ENCODE results near the gene MRPL48.
"Not testable (repeated sequence)": the region's sequence is repeated elsewhere in the genome, so short reads cannot be mapped to it uniquely, and the experiment has no call there.

Gene MRPL48

DNA sequence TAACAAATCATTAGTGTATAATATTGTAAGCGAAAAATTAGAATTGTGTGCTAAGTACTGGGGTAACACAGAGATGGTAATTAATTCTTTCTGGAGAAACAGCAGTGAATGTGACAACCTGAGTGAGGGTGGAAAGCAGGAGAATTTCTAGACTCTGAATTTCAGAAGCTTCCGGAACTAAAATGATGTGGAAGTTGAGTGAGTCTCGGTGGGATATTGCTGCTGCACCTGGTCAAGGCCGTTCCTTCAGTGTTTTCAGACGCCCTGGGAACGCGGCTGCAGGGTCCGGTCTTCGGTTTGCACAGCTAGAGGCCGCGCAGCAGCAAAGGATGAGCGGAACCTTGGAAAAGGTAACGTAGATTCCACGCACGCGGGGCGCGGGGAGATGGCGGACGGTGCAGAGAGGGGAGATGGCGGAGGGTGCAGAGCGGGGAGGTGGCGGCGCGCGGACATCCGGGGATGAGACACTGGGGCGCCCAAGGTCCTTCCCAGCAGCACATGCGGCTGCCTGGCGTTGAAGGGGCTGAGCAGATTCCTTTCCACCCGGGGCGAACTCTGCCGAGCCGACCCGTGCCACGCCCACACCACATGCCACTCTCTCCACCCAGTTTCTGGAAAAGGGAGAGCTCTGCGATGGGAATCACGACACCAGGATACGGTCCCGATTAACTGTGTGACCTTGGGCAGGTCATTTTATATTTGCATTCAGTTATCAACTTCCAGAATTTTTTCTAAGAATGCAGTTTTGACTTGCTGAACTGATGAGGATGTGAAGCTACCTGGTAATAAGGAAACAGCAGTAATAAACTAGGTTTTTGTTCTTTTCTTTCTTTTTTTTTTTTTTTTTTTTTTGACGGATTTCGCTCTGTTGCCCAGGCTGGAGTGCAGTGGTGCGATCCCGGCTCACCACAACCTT, at the start of gene MRPL48:
Gene MRPL48, plus strand, starts transcription at position 232 of the 916 bp plus-strand sequence. Its CDS starts 98 bp downstream, at position 330.
- H3K4me1 Mint-ChIP-seq (ENCODE audit: low read depth), result peaks cover 25% of the 10 kb centered on the region
- no peaks in the 10 kb centered on the region for H3K27me3 Mint-ChIP-seq
- H3K36me3 Mint-ChIP-seq (ENCODE audit: low read depth), result peaks cover 29% of the 10 kb centered on the region
- peak; percentile 93 for DNase-seq
- peak within 1 kb of the TSS; percentile 99 for H3K4me3 Mint-ChIP-seq
- H3K27ac Mint-ChIP-seq, result peak within 1 kb of the TSS; percentile 99
- H3K9me3 Mint-ChIP-seq, result no peaks in the 10 kb centered on the region

DNA sequence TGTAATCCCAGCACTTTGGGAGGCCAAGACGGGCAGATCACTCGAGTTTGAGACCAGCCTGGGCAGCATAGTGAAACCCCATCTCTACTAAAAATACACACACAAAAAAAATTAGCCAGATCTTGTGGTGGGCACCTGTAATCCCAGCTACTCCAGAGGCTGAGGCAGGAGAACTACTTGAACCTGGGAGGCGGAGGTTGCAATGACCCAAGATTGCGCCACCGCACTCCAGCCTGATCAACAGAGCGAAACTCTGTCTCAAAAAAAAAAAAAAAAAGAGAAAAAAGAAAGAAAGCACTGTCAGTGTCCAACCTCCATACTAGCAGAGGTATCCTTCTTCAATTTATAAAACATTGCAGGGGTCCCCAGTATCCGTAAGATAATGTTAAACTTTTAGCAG, 44.6 kb upstream of the MRPL48 start:
- H3K9me3 Mint-ChIP-seq, result no peaks in the 10 kb centered on the region
- no peak for DNase-seq
- no peak overlapping the region for H3K4me3 Mint-ChIP-seq
- no peaks in the 10 kb centered on the region for H3K27me3 Mint-ChIP-seq
- peaks cover 19% of the 10 kb centered on the region for H3K4me1 Mint-ChIP-seq (ENCODE audit: low read depth)
- peaks cover 15% of the 10 kb centered on the region for H3K36me3 Mint-ChIP-seq (ENCODE audit: low read depth)
- no peak overlapping the region for H3K27ac Mint-ChIP-seq

DNA sequence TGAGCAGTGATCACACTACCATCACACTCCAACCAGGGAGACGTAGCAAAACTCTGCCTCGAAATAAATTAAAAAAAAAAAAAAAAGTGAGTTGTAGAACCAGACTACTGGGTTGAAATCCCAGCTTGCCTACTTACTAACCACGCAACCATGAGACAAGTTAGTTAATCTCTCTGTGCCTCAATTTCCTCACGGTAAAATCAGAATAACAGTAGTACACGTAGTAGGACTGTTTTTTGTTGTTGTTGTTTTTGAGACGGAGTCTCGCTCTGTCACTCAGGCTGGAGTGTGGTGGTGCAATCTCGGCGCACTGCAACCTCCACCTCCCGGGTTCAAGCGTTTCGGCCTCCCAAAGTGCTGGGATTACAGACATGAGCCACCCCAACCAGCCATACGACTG, 41.0 kb upstream of the MRPL48 start:
- Mint-ChIP-seq H3K27ac (no peak overlapping the region), H3K4me1 (ENCODE audit: low read depth) (peaks cover 36% of the 10 kb centered on the region), H3K27me3 (no peaks in the 10 kb centered on the region), H3K9me3 (no peaks in the 10 kb centered on the region), H3K4me3 (no peak overlapping the region), H3K36me3 (ENCODE audit: low read depth) (peaks cover 21% of the 10 kb centered on the region)
- DNase-seq, result no peak

DNA sequence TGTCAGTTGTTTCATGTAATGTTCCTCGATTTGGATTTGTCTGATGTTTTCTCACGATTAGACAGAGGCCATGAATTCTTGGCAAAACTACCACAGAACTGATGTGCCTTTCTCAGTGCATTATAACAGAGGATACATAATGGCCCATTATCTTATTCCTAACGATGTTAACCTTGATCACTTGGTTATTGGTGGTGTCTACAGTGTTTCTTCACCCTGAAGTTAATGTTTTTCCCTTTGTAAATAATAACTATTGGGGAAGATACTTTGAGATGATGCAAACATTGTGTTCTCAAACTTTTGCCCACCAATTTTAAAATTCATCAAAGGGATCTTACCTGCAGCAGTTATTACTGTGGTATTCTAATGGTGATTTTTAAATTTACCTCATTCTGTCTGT, 39.9 kb upstream of the MRPL48 start:
- Mint-ChIP-seq H3K9me3 (no peaks in the 10 kb centered on the region), H3K36me3 (ENCODE audit: low read depth) (peaks cover 28% of the 10 kb centered on the region), H3K27ac (no peak overlapping the region), H3K4me3 (no peak overlapping the region), H3K27me3 (no peaks in the 10 kb centered on the region), H3K4me1 (ENCODE audit: low read depth) (peaks cover 47% of the 10 kb centered on the region)
- no peak for DNase-seq

DNA sequence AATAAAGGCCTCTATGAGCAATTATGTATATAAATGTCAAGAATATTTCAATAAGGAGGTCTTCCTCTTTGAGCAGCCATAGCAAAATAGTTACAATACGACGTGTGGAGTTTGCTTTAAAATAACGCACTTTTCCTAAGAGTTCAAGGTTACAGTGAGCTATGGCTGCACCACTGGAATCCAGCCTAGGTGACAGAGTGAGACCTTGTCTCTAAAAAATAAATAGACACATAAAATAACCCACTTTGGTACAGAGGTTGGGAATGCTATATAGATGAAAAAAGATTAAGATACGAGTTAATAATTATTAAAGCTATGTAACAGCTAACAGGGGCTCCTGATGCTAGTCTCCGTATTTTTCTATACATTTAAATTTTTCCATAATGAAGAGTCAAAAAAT, 39.4 kb upstream of the MRPL48 start:
- Mint-ChIP-seq H3K36me3 (ENCODE audit: low read depth) (peaks cover 26% of the 10 kb centered on the region), H3K4me1 (ENCODE audit: low read depth) (peaks cover 47% of the 10 kb centered on the region), H3K27ac (no peak overlapping the region), H3K4me3 (no peak overlapping the region), H3K9me3 (no peaks in the 10 kb centered on the region), H3K27me3 (no peaks in the 10 kb centered on the region)
- DNase-seq, result no peak

DNA sequence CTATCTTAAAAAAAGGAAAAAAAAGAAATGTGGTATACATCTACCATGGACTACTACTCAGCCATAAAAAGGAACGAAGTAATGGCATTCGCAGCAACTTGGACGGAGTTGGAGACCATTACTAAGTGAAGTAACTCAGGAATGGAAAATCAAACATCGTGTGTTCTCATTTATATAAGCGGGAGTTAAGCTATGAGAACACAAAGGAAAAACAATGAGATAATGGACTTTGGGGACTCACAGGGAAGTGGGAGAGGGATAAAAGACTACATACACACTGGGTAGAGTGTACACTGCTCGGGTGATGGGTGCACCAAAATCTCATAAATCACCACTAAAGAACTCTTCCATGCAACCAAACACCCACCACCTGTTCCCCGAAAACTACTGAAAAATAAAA, 38.6 kb upstream of the MRPL48 start:
- no peak for DNase-seq
- Mint-ChIP-seq H3K9me3 (no peaks in the 10 kb centered on the region), H3K36me3 (ENCODE audit: low read depth) (peaks cover 25% of the 10 kb centered on the region), H3K4me3 (no peak overlapping the region), H3K4me1 (ENCODE audit: low read depth) (peaks cover 48% of the 10 kb centered on the region), H3K27ac (no peak overlapping the region), H3K27me3 (no peaks in the 10 kb centered on the region)

DNA sequence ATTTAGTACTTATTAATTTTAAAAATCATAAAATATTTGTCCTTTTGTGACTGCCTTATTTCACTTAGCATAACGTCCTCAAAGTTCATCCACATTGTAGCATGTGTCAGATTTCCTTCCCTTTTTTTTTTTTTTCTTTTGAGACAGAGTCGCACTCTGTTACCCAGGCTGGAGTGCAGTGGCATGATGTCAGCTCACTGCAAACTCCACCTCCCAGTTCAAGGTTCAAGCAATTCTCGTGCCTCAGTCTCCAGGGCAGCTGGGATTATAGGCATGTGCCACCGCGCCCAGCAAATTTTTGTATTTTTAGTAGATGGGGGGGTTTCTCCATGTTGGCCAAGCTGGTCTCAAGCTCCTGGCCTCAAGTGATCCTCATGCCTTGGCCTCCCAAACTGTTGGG, 37.4 kb upstream of the MRPL48 start:
- no peaks in the 10 kb centered on the region for H3K27me3 Mint-ChIP-seq
- no peak overlapping the region for H3K27ac Mint-ChIP-seq
- peaks cover 52% of the 10 kb centered on the region for H3K4me1 Mint-ChIP-seq (ENCODE audit: low read depth)
- H3K4me3 Mint-ChIP-seq, result no peak overlapping the region
- DNase-seq, result no peak
- H3K36me3 Mint-ChIP-seq (ENCODE audit: low read depth), result peaks cover 29% of the 10 kb centered on the region
- no peaks in the 10 kb centered on the region for H3K9me3 Mint-ChIP-seq

DNA sequence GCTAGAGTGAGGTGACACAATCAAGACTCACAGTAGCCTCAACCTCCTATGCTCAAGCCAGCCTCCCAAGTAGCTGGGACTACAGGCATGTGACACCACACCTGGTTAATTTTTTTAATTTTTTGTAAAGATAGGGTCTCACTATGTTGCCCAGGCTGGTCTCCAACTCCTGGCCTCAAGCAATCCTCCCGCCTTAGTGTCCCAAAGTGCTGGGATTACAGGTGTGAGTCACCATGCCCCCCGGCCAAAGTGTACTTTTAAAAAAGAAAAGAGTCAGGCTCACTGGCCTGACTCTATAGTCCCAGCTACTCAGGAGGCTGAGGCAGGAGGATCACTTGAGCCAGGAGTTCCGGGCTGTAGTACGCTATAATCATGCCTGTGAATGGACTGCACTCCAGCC, 36.8 kb upstream of the MRPL48 start:
- not testable (repeated sequence) for H3K9me3 Mint-ChIP-seq, DNase-seq, H3K27me3 Mint-ChIP-seq, H3K4me3 Mint-ChIP-seq
- peaks cover 51% of the 10 kb centered on the region for H3K4me1 Mint-ChIP-seq (ENCODE audit: low read depth)
- peaks cover 29% of the 10 kb centered on the region for H3K36me3 Mint-ChIP-seq (ENCODE audit: low read depth)
- H3K27ac Mint-ChIP-seq, result peak overlapping the region; percentile 19

DNA sequence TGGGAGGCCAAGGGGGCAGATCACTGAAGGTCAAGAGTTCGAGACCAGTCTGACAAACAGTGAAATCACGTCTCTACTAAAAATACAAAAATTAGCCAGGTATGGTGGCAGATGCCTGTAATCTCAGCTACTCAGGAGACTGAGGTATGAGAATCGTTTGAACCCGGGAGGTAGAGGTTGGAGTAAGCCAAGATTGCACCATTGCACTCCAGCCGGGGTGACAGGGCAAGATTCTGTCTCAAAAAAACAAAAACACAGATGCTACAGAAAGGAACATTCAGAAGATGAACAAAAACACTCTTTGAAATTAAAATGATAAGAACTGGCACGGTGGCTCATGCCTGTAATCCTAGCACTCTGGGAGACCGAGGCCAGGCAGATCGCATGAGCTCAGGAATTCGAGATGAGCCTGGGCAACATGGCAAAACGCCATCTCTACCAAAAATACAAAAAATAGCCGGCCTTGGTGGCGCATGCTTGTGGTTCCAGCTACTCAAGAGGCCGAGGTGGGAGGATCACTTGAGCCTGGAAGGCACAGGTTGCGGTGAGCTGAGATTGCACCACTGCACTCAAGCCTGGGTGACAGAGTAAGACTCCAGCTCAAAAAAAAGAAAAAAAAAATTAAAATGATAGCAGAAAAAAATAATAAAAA, 35.3 kb upstream of the MRPL48 start:
- DNase-seq, result no peak
- Mint-ChIP-seq H3K27me3 (no peaks in the 10 kb centered on the region), H3K9me3 (no peaks in the 10 kb centered on the region), H3K27ac (peak overlapping the region; percentile 26), H3K4me1 (ENCODE audit: low read depth) (peaks cover 52% of the 10 kb centered on the region), H3K36me3 (ENCODE audit: low read depth) (peaks cover 29% of the 10 kb centered on the region), H3K4me3 (no peak overlapping the region)

DNA sequence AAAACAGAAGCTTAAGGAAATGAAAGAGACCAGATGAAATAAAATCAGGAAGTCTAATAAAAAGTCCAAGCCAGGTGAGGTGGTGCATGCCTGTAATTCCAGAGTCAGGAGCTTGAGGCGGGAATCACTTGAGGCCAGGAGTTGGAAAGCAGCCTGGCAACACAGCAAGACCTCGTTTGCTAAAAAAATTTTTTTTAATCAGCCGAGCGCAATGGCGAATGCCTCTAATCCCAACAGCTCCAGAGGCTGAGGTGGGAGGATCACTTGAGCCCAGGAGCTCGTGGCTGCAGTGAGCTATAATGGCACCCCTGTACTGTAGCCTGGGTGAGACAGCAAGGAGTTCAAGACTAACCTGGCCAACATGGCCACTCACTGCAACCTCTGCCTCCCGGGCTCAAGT, 34.8 kb upstream of the MRPL48 start:
- peaks cover 26% of the 10 kb centered on the region for H3K36me3 Mint-ChIP-seq (ENCODE audit: low read depth)
- no peak overlapping the region for H3K27ac Mint-ChIP-seq
- H3K9me3 Mint-ChIP-seq, result no peaks in the 10 kb centered on the region
- peaks cover 51% of the 10 kb centered on the region for H3K4me1 Mint-ChIP-seq (ENCODE audit: low read depth)
- no peak overlapping the region for H3K4me3 Mint-ChIP-seq
- DNase-seq, result no peak
- H3K27me3 Mint-ChIP-seq, result no peaks in the 10 kb centered on the region

DNA sequence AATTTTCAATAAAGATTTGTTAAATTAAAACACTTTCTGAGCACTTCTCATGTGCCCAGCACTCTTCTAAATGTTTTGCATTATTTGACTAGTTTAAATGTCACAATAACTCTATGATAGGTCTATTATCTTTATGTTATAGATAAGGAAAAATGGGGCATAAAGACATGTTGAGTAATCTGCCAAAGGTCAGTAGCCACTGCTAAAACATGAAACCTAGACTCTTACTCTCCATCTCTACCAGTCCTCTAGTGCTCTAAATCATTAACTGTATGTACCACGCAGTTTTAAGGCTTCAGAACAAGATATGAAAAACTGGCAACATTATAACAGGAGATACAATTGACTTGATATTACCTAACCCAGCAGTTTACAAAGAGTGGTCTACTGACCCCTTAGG, 33.7 kb upstream of the MRPL48 start:
- no peaks in the 10 kb centered on the region for H3K27me3 Mint-ChIP-seq
- H3K4me1 Mint-ChIP-seq (ENCODE audit: low read depth), result peaks cover 58% of the 10 kb centered on the region
- no peak overlapping the region for H3K4me3 Mint-ChIP-seq
- H3K9me3 Mint-ChIP-seq, result no peaks in the 10 kb centered on the region
- no peak for DNase-seq
- H3K27ac Mint-ChIP-seq, result no peak overlapping the region
- peaks cover 27% of the 10 kb centered on the region for H3K36me3 Mint-ChIP-seq (ENCODE audit: low read depth)

DNA sequence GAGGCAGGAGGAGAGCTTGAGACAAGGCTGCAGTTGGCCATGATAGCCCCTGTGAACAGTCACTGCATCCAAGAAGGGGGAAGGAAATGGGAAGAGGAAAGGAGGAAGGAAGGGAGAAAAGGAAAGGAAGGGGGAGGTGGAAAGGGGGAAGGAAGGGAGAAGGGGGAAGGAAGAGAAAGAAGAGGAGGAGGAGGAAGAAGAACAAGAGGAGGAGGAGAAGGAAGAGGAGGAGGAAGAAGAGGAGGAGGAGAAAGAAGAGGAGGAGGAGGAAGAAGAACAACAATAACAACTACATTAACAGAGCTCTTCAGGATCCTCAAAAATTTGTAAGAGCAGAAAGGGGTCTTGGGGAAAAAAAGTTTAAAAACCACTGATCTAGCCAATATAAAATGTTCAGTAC, 32.0 kb upstream of the MRPL48 start:
- H3K27ac Mint-ChIP-seq, result no peak overlapping the region
- no peak for DNase-seq
- H3K4me1 Mint-ChIP-seq (ENCODE audit: low read depth), result peaks cover 56% of the 10 kb centered on the region
- H3K36me3 Mint-ChIP-seq (ENCODE audit: low read depth), result peaks cover 36% of the 10 kb centered on the region
- no peaks in the 10 kb centered on the region for H3K9me3 Mint-ChIP-seq
- no peak overlapping the region for H3K4me3 Mint-ChIP-seq
- H3K27me3 Mint-ChIP-seq, result no peaks in the 10 kb centered on the region

DNA sequence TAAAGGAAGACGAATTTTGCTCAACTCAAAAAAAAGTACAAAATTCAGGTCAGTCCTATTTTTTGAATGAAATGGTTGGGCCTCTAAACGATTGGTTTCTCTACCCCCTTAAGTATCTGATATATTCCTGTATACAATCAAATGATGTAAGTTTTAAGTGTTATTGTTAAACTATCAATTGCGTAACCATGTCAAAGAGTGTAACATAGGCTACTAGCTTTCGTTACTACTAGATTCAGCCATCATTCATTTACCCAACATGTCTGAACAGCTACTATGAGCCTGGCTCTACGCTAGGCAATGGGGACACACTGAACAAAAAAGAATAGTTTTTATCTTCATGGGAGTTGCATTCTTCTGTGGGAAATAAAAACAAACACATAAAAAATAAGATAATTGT, 30.1 kb upstream of the MRPL48 start:
- Mint-ChIP-seq H3K4me1 (ENCODE audit: low read depth) (peaks cover 44% of the 10 kb centered on the region), H3K27ac (no peak overlapping the region), H3K9me3 (no peaks in the 10 kb centered on the region), H3K4me3 (no peak overlapping the region), H3K27me3 (no peaks in the 10 kb centered on the region), H3K36me3 (ENCODE audit: low read depth) (peaks cover 22% of the 10 kb centered on the region)
- no peak for DNase-seq

DNA sequence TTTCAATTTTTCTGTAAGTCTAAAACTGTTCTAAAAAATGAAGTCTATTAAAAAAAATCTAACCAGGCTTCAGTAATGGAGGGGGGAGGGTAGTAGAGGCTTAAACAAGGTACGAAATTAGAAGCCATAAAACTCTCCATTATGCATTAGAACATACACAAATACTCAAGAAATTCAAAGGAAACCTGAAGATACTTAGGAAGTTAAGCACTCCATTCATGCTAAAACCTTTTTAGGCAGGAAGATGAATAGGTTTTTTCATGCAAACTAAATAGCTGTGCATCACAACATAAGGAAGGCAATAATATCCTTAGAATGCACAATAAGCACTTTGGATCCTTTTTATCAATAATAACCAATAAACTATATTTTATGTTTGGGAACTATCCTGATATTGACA, 29.2 kb upstream of the MRPL48 start:
- Mint-ChIP-seq H3K9me3 (no peaks in the 10 kb centered on the region), H3K27ac (no peak overlapping the region), H3K36me3 (ENCODE audit: low read depth) (peaks cover 19% of the 10 kb centered on the region), H3K4me3 (peak overlapping the region; percentile 90), H3K27me3 (no peaks in the 10 kb centered on the region), H3K4me1 (ENCODE audit: low read depth) (peaks cover 44% of the 10 kb centered on the region)
- no peak for DNase-seq

DNA sequence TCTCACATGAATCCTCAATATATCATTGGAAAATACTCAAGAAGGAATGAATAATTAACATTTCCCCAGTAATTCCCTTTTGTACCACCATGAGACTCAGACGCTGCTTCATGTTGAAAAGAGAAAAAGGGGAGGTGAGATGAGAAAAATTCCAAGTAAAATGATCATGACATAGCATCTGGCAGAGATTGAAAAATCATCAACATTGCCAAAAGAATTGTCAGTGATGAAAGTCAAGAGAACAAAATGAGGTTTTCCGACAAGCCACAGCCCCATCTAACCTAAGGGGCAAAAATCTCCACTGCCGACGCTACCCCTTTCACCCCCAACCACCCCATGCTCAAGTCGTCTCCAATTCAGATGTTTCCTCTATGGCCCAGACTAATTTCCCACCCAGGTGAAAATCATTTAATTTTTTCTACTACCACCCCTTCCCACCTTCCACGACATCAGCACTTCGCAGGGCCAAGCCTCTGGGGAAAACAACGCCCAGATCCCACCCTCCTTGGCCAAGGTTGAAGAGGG, 28.0 kb upstream of the MRPL48 start:
- no peaks in the 10 kb centered on the region for H3K27me3 Mint-ChIP-seq
- H3K4me3 Mint-ChIP-seq, result peak overlapping the region; percentile 90
- DNase-seq, result peak; percentile 33
- peaks cover 33% of the 10 kb centered on the region for H3K4me1 Mint-ChIP-seq (ENCODE audit: low read depth)
- H3K9me3 Mint-ChIP-seq, result no peaks in the 10 kb centered on the region
- H3K27ac Mint-ChIP-seq, result peak overlapping the region; percentile 85
- H3K36me3 Mint-ChIP-seq (ENCODE audit: low read depth), result peaks cover 10% of the 10 kb centered on the region
